Fibroblast of lung (primary cell): Measurements from ENCODE around the gene GBP7.

Source experiments
- EZH2 ChIP-seq: IDR thresholded peaks from 2 replicates; pipeline ENCODE4 v1.5.1; 2012; ENCODE audit warnings: low read length, control low read depth, mild to moderate bottlenecking; ENCODE audit errors: missing control alignments
- TF ChIP-seq, protein P1 (sequence below), 2 donors: IDR thresholded peaks in 1 of 2; conservative IDR thresholded peaks in 1 of 2; 1 replicate in 1 of 2; 2 replicates in 1 of 2; pipeline ENCODE4 v1.5.1; 2011 to 2012; ENCODE audit warnings: low read length in 2 of 2, control low read depth in 1 of 2, inconsistent platforms in 1 of 2, low read depth in 1 of 2, mild to moderate bottlenecking in 1 of 2

DNA sequence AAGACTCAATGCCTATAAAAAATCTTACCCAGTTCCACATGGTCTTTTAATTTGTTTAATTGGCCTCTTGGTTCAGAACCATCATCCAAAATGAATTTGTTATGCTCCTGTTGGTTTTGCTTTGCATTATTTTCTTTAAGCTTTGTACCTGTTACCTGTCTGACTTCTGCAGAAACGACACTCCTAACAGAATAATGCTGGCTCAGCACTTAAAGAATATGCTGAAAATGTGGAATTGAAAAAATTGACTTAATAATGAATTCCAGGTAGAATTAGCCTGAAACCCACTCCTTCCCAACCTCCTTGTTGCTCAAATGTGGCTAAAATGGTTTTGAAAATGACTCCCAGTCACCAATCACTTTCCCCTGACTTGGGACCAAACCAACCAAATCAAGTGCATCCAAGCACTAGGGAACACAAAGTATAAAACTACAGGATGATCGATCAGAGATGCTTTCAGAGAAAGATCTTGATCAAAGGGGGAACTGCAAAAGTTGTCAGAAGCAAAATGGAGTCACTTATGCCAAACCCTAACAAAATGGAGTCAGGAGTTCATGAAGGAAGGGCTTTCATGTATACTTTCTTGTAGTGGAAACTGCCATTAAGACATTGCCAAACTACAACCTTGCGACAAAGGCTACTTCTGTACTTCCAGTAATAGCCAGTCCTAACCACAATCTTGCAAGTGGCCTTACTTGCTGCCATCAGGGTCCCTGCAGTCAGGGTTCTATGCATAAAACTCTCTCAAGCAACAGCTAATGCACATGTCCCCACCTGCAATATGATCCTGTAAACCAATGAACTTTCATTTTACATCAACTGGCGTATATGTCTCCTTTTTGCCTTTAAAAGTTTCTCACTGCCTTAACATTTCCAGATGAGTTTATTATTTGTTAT, 5.4 kb downstream of the GBP7 start:
- TF ChIP-seq, protein P1, sequence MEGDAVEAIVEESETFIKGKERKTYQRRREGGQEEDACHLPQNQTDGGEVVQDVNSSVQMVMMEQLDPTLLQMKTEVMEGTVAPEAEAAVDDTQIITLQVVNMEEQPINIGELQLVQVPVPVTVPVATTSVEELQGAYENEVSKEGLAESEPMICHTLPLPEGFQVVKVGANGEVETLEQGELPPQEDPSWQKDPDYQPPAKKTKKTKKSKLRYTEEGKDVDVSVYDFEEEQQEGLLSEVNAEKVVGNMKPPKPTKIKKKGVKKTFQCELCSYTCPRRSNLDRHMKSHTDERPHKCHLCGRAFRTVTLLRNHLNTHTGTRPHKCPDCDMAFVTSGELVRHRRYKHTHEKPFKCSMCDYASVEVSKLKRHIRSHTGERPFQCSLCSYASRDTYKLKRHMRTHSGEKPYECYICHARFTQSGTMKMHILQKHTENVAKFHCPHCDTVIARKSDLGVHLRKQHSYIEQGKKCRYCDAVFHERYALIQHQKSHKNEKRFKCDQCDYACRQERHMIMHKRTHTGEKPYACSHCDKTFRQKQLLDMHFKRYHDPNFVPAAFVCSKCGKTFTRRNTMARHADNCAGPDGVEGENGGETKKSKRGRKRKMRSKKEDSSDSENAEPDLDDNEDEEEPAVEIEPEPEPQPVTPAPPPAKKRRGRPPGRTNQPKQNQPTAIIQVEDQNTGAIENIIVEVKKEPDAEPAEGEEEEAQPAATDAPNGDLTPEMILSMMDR (conservative IDR thresholded peaks at IDR 0.05 in 1 of 2, IDR thresholded peaks at IDR 0.05 in 1 of 2; ENCODE audit: low read depth in 1 of 2, low read length in 2 of 2): no peak
- TF ChIP-seq EZH2: no peak
